GM10248 (cell line): Measurements from ENCODE around the gene ARHGAP26.

Experiments used
- CTCF ChIA-PET: fragments of 300-600 bp; sonication (Branson Sonifier 250); formaldehyde crosslinking; extraction: SDS; loops from one replicate; lab custom pipeline; 2021; ENCODE audit warnings: antibody characterized with exemption; lab: Yijun Ruan, JAX
- POLR2A ChIA-PET: fragments of 350-650 bp; sonication (Branson Sonifier 250); formaldehyde crosslinking; extraction: SDS; loops from one replicate; lab custom pipeline; 2020; ENCODE audit warnings: antibody characterized with exemption; lab: Yijun Ruan, JAX
- DNase-seq: peaks from one replicate; pipeline ENCODE4 v3.0.0; 2012; ENCODE audit errors: extremely low spot score
- CTCF ChIP-seq: IDR thresholded peaks from 2 replicates; pipeline ENCODE4 v1.5.1; 2012; ENCODE audit warnings: mild to moderate bottlenecking, low read depth; ENCODE audit errors: extremely low read depth, missing control alignments, control extremely low read depth

The ARHGAP26 gene

GRCh38 chr5:142971303-142972013 is 201.3 kb downstream of the ARHGAP26 start:
- POLR2A ChIA-PET, result no interaction called here
- CTCF ChIA-PET, result interaction anchor here (1.1 kb wide), 2 partner anchors 18 to 25 kb away, joined by 3 to 4 read pairs; no protein-coding TSS in a partner anchor
- no peak for DNase-seq
- TF ChIP-seq CTCF, result no peak

GRCh38 chr5:142972064-142972570 is 201.9 kb downstream of the ARHGAP26 start:
- POLR2A ChIA-PET, result no interaction called here
- no peak for DNase-seq
- CTCF ChIA-PET, result interaction anchor here (1.1 to 1.2 kb wide), 3 partner anchors 17 to 32 kb away, joined by 3 to 4 read pairs (median 3); no protein-coding TSS in a partner anchor
- TF ChIP-seq CTCF, result no peak

- no peak for TF ChIP-seq CTCF
- ChIA-PET CTCF (interaction anchor here (2.7 kb wide), 1 partner anchor 9 kb away, joined by 16 read pairs; no protein-coding TSS in a partner anchor), POLR2A (no interaction called here)
- no peak for DNase-seq
These were observed 203.8 kb downstream of the ARHGAP26 start for GRCh38 chr5:142973932-142974331.

GRCh38 chr5:142974409-142974808 is 204.2 kb downstream of the ARHGAP26 start:
- POLR2A ChIA-PET, result no interaction called here
- TF ChIP-seq CTCF, result no peak
- CTCF ChIA-PET, result interaction anchor here (1.7 to 2.7 kb wide), 3 partner anchors 9 to 14 kb away, joined by 3 to 16 read pairs (median 6); no protein-coding TSS in a partner anchor
- DNase-seq, result no peak

- no peak for DNase-seq
- TF ChIP-seq CTCF, result no peak
- ChIA-PET CTCF (interaction anchor here (1.9 kb wide), 1 partner anchor 26 kb away, joined by 9 read pairs; no protein-coding TSS in a partner anchor), POLR2A (no interaction called here)
These were observed 206.7 kb downstream of the ARHGAP26 start for GRCh38 chr5:142976861-142977260.

GRCh38 chr5:142977363-142978051 is 207.3 kb downstream of the ARHGAP26 start:
- ChIA-PET POLR2A (no interaction called here), CTCF (no interaction called here)
- DNase-seq, result peak; percentile 24
- no peak for TF ChIP-seq CTCF
